Fibroblast of lung (primary cell): ENCODE data around the gene AATF. TPM values are rescaled to one million over a fixed set of nuclear protein-coding genes. Genes with fewer than 3 reads are reported as not detected.

Source experiments
- DNase-seq, 2 donors: peaks; one replicate each; pipeline versions ENCODE4 v3.0.0 to v3.0.0-alpha.2; 2010; ENCODE audit warnings: low read depth in 2 of 2
- H2AFZ ChIP-seq: 2 replicates; pipeline ENCODE4 v1.5.1; 2012; ENCODE audit warnings: low read length, control low read depth, inconsistent platforms
- H3K27ac ChIP-seq: 2 replicates; pipeline ENCODE4 v1.5.1; 2011; ENCODE audit warnings: low read length, control low read depth; ENCODE audit not compliant: insufficient read depth
- H3K27me3 ChIP-seq: 2 replicates; pipeline ENCODE4 v1.5.1; 2011; ENCODE audit warnings: mild to moderate bottlenecking, low read length; ENCODE audit not compliant: control insufficient read depth, insufficient read depth
- H3K36me3 ChIP-seq: 2 replicates; pipeline ENCODE4 v1.5.1; 2011; ENCODE audit warnings: low read length; ENCODE audit not compliant: control insufficient read depth, insufficient read depth
- H3K4me1 ChIP-seq: 2 replicates; pipeline ENCODE4 v1.5.1; 2011; ENCODE audit warnings: low read length; ENCODE audit not compliant: control insufficient read depth, insufficient read depth; ENCODE audit errors: extremely low read depth
- H3K4me2 ChIP-seq: 2 replicates; pipeline ENCODE4 v1.5.1; 2011; ENCODE audit warnings: low read length, control low read depth; ENCODE audit not compliant: insufficient read depth; ENCODE audit errors: extremely low read depth
- H3K4me3 ChIP-seq, 4 experiments: fragments of 200-600 bp in 1 of 4; sonication (generic) in 1 of 4; replicated peaks in 1 of 4; 2 replicates each; pipeline ENCODE4 v1.5.1; 2011 to 2016; ENCODE audit warnings: low read length in 4 of 4, low read depth in 3 of 4, mild to moderate bottlenecking in 3 of 4, control low read depth in 2 of 4, inconsistent platforms in 1 of 4, mixed read lengths in 1 of 4; ENCODE audit not compliant: insufficient read depth in 1 of 4; ENCODE audit errors: control extremely low read depth in 1 of 4
- H3K79me2 ChIP-seq: 2 replicates; pipeline ENCODE4 v1.5.1; 2012; ENCODE audit warnings: mild to moderate bottlenecking, low read length, inconsistent platforms; ENCODE audit not compliant: control insufficient read depth, insufficient read depth
- H3K9ac ChIP-seq: 2 replicates; pipeline ENCODE4 v1.5.1; 2011; ENCODE audit warnings: mild to moderate bottlenecking, low read length, control low read depth; ENCODE audit not compliant: insufficient read depth
- H3K9me3 ChIP-seq: 2 replicates; pipeline ENCODE4 v1.5.1; 2012; ENCODE audit warnings: low read depth, low read length; ENCODE audit not compliant: control insufficient read depth, insufficient read depth
- H4K20me1 ChIP-seq: 2 replicates; pipeline ENCODE4 v1.5.1; 2011; ENCODE audit warnings: low read length; ENCODE audit not compliant: control insufficient read depth, insufficient read depth; ENCODE audit errors: extremely low read depth
- EZH2 ChIP-seq: IDR thresholded peaks from 2 replicates; pipeline ENCODE4 v1.5.1; 2012; ENCODE audit warnings: low read length, control low read depth, mild to moderate bottlenecking; ENCODE audit errors: missing control alignments
- polyA plus RNA-seq, 2 donors: library from polyadenylated mRNA; depleted of rRNA in 1 of 2; stranded (reverse) in 1 of 2; unstranded in 1 of 2; fragments of >200 nt; gene quantifications; 2 replicates each; pipeline ENCODE4 v1.2.1, GENCODE V29; 2011 to 2012; ENCODE audit warnings: missing spikeins in 1 of 2
- total RNA-seq: library from RNA; depleted of rRNA; stranded (reverse); fragments of >200 nt; gene quantifications from 2 replicates; pipeline ENCODE4 v1.2.1, GENCODE V29; 2014
- TF ChIP-seq, protein P1 (sequence below), 2 donors: IDR thresholded peaks in 1 of 2; conservative IDR thresholded peaks in 1 of 2; 1 replicate in 1 of 2; 2 replicates in 1 of 2; pipeline ENCODE4 v1.5.1; 2011 to 2012; ENCODE audit warnings: low read length in 2 of 2, control low read depth in 1 of 2, inconsistent platforms in 1 of 2, low read depth in 1 of 2, mild to moderate bottlenecking in 1 of 2

The AATF gene
- total and polyA plus RNA-seq, 2 donors (not counting 1 experiment from before 2014, with no cell fraction given), result 11.9 to 30.7 TPM

DNA sequence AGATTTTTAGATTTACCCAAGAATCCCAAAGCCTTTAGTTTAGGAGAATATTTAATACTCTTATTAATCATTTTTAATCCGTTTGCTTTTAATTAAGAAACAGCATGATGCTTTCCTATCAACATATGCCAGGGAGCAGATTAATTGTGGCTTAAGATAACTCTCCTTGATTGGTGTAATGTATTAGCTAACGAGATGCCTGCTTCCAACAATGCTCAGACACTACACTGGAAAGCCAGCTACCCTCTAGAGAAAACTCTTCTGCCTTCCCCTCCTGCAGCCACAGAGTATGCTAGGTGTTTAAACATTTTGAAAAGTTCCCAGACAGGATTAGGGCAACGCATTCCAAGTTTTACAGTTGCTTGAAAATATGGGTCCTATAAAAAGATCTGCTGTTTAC, 142.2 kb downstream of the AATF start:
- no peak for TF ChIP-seq EZH2
- TF ChIP-seq, protein P1, sequence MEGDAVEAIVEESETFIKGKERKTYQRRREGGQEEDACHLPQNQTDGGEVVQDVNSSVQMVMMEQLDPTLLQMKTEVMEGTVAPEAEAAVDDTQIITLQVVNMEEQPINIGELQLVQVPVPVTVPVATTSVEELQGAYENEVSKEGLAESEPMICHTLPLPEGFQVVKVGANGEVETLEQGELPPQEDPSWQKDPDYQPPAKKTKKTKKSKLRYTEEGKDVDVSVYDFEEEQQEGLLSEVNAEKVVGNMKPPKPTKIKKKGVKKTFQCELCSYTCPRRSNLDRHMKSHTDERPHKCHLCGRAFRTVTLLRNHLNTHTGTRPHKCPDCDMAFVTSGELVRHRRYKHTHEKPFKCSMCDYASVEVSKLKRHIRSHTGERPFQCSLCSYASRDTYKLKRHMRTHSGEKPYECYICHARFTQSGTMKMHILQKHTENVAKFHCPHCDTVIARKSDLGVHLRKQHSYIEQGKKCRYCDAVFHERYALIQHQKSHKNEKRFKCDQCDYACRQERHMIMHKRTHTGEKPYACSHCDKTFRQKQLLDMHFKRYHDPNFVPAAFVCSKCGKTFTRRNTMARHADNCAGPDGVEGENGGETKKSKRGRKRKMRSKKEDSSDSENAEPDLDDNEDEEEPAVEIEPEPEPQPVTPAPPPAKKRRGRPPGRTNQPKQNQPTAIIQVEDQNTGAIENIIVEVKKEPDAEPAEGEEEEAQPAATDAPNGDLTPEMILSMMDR (conservative IDR thresholded peaks at IDR 0.05 in 1 of 2, IDR thresholded peaks at IDR 0.05 in 1 of 2; ENCODE audit: low read depth in 1 of 2, low read length in 2 of 2), result no peak
- H3K27me3 ChIP-seq, result no peaks in the 10 kb centered on the region

DNA sequence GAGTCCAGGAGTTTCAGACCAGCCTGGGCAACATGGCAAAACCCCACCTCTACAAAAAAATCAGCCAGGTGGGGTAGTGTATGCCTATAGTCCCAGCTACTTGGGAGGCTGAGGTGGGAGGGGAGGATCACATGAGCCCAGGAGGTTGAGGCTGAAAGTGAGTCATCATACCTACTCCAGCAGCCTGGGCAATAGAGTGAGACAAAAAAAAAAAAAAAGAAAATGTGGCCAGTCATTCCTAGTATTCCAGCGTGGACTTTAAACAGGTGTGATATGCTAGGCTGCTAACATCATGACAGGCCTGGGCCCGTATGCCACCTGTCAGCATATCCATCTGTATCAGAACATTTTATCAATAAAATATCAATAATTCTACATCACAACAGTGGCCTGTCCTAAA, 143.3 kb downstream of the AATF start:
- no peak overlapping the region for H3K27ac ChIP-seq
- H3K4me1 ChIP-seq, result no peaks in the 10 kb centered on the region
- TF ChIP-seq EZH2, result no peak
- TF ChIP-seq, protein P1 (conservative IDR thresholded peaks at IDR 0.05 in 1 of 2, IDR thresholded peaks at IDR 0.05 in 1 of 2; ENCODE audit: low read depth in 1 of 2, low read length in 2 of 2), result no peak
- no peaks in the 10 kb centered on the region for H3K27me3 ChIP-seq
- no peak overlapping the region for H3K4me3 ChIP-seq
- H2AFZ ChIP-seq, result no peak overlapping the region
- no peak overlapping the region for H3K4me2 ChIP-seq
- no peak overlapping the region for H3K9ac ChIP-seq
- H3K79me2 ChIP-seq, result no peaks in the 10 kb centered on the region
- H3K9me3 ChIP-seq, result no peaks in the 10 kb centered on the region
- H3K36me3 ChIP-seq, result peaks cover 25% of the 10 kb centered on the region
- H4K20me1 ChIP-seq, result no peaks in the 10 kb centered on the region
- peak in 1 of 2 donors; percentile 17 for DNase-seq

More for the DNA sequence above, 142.2 kb downstream of the AATF start:
- Histone ChIP-seq H4K20me1 (no peaks in the 10 kb centered on the region), H3K79me2 (no peaks in the 10 kb centered on the region), H3K27ac (no peak overlapping the region), H3K9me3 (no peaks in the 10 kb centered on the region), H3K4me1 (no peaks in the 10 kb centered on the region), H3K4me2 (no peak overlapping the region), H3K9ac (no peak overlapping the region), H3K4me3 (no peak overlapping the region), H3K36me3 (peaks cover 26% of the 10 kb centered on the region), H2AFZ (no peak overlapping the region)
- no peak for DNase-seq

DNA sequence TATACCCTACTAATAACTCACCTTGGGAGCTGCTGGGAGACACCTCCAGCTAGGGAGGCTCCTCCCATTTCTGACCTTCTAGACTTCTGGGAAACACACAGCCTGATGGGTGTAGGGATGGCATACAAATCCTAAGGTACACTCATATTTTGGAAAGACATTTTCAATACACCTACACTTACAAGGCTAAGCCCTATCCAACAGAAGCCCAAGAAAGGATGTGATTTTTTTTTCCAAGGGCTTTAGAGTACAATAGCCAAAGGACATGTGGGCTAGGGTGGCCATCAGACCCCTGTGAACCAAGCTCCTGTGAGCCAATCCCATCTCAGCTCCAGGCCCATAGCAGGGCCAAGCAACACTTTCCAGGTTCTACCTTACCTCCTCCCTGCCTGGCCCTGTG, 143.9 kb downstream of the AATF start:
- H3K27me3 ChIP-seq, result no peaks in the 10 kb centered on the region
- H3K27ac ChIP-seq, result no peak overlapping the region
- H4K20me1 ChIP-seq, result no peaks in the 10 kb centered on the region
- no peak overlapping the region for H2AFZ ChIP-seq
- TF ChIP-seq EZH2, result no peak
- TF ChIP-seq, protein P1 (conservative IDR thresholded peaks at IDR 0.05 in 1 of 2, IDR thresholded peaks at IDR 0.05 in 1 of 2; ENCODE audit: low read depth in 1 of 2, low read length in 2 of 2), result no peak
- DNase-seq, result no peak
- peaks cover 28% of the 10 kb centered on the region for H3K36me3 ChIP-seq
- H3K4me3 ChIP-seq, result no peak overlapping the region
- H3K9me3 ChIP-seq, result no peaks in the 10 kb centered on the region
- H3K79me2 ChIP-seq, result no peaks in the 10 kb centered on the region
- no peak overlapping the region for H3K4me2 ChIP-seq
- H3K4me1 ChIP-seq, result no peaks in the 10 kb centered on the region
- H3K9ac ChIP-seq, result no peak overlapping the region
